Stimulated activated CD8-positive, alpha-beta memory T cell treated with anti-CD3 and anti-CD28 coated beads, Interleukin-15, amount 100 ng/mL, for 1 hour (primary cell): ENCODE results near the gene ANKRD13B.
"Not testable (repeated sequence)": the region's sequence is repeated elsewhere in the genome, so short reads cannot be mapped to it uniquely, and the experiment has no call there.

ENCODE experiments used
- DNase-seq: peaks from one replicate; pipeline ENCODE4 v3.0.0-alpha.2; 2020; ENCODE audit warnings: low read depth

Gene ANKRD13B

DNA sequence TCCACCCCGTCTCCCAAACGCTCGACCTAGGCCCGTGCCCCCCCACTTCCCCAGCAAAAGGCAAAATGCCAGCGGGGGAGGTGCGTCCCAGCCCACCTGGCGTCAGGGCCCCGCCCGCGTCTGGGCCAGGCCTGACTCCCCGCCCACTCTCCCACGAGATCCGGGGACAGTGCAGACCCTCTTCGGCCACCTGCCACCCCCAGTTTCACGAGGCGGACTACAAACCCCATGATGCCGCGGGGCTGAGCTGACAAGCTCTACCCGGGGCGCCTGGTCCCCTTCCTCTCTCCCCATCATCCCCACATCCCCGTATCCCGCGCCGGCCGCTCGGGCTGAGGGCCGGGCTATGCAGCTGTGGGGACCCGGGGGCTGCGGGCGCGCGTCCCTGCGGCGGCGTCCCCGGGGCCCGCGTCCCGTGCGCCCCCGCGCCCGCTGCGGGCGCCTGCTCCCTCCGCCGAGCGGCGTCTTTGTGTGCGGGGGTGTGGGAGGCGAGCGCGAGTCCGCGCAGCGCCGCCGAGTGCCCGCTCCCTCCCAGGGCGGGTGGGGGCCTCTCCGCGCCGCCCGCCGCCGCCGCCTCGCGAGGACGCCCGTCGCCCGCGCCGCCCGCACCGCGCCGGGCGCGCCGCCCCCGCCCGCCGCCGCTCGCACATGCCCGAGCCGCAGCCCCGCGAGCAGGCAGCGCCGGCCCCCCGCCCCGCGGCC, at the start of gene ANKRD13B:
Gene ANKRD13B, plus strand, starts transcription at position 283 of the 702 bp plus-strand sequence. CDS start 490 bp downstream, outside the sequence.
- no peak for DNase-seq

DNA sequence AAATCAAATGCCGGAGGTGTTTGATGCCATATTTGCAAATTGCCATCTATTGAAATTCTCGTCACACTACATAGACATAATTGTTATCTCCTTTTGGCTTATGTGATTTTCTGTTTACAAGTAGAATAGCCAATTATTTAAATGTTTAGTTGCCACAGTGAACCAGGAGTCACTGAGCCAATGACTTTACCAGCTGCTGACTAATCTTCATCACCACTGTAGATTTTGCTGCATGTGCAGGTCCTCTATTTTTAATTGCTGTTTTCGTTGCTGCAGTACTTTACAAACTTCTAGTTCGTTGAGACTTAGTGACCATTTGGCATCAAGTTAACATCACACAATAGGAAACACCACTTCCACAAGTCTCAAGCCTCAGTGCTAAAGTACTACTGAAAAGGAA, 48.9 kb upstream of the ANKRD13B start:
- DNase-seq: no peak

DNA sequence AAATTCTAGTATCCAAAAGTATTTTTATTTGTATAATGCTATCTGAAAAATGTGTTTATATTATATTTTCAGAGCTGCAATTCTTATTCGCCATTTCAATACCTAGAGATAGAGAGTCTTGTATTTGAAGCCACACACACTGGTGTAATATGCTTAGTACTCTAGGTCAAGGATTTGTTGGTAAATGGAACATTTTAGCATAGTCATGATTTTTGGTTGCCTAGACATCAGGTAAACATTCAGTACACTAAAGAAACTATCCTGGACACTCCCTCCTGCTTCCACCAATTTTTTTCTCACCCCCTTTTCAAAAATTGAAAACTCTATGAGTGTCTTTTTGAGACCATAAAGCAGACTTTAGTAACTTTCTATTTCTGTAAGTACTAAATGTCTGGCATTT, 46.8 kb upstream of the ANKRD13B start:
- no peak for DNase-seq

DNA sequence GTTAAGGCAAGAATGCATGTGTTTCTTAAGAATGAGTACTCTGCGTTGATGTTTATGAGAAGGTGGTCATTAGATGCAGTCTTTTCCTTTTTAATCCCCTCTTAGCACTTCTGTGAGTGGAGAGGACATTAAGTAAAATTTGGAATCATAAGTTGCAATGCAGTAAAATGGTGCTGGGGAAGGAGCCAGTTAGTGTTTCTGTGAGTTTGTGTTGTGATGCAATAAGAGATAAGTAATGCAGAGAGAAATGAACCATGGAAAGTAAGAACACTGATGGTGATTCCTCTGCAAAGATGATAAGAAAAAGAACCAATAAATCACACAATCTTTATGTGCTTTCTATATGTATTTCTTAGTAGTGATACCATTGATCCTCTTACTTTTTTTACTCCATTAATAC, 46.1 kb upstream of the ANKRD13B start:
- DNase-seq: no peak

DNA sequence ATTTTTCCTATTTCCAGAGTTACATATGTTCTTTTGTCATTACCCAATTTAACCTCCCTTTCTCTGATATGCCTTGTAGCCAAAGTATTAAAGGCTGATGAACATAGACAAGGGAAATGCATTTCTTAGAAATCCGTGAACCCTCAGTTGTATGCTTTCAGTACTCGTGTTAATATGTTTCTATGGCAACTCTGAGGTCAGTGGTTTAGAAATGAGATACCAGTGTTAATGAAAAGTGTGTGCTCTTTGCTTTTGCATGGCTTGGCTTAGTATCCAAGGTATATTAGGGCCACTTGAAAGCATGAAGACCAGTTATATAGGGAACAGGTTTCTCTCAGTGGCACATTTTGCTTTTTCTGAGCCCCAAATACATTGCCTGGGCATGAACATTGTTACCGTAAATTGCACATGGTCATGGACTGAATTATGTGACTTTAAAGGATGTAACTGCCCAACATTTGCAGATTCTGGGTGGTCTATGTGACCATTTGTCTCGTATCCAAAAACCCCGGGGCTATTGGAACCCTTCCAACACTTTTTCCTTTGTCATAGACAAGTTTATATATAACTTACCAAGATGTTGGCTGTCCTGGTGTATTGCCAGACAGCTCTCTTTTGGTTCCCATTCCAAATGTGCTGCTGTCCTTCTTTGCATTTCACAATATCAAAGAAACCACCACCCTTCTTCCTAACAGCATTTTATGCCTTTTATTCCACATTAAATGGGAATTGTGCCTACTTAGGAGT, 43.6 kb upstream of the ANKRD13B start:
- no peak for DNase-seq

DNA sequence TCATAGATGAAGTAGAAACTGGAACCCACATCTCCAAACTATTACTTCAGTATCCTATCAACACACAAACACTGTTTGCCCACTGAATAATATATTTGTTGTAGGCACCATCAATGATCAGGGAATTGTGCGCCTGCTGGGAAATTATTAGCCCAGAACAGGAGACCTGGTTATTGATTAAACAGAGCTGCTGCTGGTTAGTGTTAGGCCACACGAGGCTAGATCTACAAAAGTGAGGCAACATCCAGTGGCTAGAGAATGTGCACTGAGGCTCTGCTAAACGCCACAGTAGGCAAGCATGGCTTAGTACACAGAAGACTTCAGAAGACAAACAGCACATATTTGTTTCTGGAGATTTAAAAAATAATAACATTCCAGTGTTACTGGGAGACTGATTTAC, 37.1 kb upstream of the ANKRD13B start:
- no peak for DNase-seq

DNA sequence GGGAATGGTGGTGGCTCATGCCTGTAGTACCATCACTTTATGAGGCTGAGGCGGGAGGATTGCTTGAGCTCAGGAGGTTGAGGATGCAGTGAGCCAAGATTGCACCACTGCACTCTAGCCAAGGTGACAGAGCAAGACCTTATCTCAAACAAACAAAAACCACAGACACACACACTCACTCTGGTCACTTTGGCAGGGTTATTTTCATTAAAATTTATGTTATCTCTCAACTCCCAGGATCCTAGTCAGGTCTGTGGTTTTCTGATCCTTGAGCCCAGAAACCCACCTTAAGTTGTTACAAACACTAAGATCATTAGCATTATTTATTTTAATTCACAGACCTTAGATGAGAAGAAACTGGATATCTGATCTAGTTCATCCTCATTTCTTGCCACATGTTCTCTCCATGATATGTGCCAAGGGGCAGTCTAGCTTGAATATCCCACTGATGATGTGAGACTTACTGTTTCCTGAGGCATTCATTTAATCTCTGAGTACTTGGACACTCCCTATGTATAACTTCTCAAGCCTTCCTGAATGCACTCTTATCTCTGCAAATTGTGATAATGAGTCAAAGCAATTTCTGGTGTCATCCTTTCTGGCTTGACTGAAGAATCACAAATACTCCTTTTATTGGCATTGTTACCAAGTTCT, 35.7 kb upstream of the ANKRD13B start:
- DNase-seq: no peak

DNA sequence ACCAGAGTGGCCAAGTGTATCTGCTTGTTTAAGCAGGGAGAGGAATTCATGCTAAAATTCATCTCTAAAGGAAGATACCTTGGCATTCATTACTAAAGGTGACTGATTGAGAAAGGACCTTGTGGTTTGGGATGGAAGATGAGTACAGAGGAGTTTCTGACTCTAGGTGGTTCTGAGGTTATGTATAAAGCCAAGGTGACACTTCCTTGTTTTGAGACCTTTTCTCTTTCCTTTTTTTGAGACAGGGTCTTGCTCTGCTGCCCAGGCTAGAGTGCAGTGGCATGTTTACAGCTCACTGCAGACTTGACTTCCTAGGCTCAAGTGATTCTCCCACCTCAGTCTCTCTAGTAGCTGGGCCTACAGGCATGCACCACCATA, 35.2 kb upstream of the ANKRD13B start:
- DNase-seq: no peak

DNA sequence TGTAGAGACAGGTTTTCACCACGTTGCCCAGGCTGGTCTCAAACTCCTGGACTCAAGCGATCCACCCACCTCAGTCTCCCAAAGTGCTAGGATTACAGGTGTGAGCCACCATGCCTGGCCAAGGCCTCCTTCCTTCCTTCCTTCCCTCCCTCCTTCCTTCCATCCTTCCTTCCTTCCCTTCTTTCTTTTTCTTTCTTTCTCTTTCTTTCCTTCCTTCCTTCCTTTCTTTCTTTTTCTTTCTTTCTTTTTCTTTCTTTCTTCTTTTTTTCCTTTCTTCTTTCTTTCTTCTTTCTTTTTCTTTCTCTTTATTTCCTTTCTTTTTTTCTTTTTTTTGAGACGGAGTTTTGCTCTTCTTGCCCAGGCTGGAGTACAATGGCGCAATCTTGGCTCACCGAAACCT, 34.8 kb upstream of the ANKRD13B start:
- DNase-seq: not testable (repeated sequence)

DNA sequence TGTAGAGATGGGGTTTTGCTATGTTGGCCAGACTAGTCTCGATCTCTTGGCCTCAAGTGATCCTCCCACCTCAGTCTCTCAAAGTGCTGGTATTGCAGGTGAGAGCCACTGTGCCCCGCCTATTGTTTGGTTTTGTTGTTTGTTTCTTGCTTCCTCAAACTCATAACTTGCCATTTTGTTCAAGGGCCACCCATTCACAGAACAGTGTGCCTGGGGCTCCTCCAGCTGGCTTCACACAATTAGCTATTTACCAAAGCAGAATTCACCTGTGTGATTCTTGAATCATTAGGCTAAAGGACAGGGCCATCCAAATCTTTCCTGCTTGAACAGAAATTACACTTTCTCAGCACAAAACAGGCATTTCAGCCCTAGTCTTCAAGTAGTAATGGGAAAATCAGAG, 33.3 kb upstream of the ANKRD13B start:
- DNase-seq: no peak

DNA sequence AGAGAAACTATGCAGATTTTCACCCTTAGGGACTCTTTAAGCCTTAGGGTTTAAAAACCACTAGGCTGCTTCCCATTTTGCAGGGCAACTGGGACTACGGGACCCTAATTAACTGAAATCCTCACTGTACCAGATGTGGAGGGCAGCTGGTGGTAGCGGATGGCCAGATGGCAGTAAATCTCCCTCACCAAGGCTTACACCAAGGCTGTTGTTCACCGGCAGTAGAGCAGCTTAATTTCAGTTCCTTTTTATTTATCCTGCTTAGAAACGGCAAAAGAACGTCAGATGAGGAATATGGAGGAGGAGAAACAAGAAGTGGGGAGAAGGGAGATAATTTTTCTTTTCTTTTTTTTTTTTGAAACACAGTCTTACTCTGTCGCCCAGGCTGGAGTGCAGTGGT, 32.6 kb upstream of the ANKRD13B start:
- DNase-seq: no peak

DNA sequence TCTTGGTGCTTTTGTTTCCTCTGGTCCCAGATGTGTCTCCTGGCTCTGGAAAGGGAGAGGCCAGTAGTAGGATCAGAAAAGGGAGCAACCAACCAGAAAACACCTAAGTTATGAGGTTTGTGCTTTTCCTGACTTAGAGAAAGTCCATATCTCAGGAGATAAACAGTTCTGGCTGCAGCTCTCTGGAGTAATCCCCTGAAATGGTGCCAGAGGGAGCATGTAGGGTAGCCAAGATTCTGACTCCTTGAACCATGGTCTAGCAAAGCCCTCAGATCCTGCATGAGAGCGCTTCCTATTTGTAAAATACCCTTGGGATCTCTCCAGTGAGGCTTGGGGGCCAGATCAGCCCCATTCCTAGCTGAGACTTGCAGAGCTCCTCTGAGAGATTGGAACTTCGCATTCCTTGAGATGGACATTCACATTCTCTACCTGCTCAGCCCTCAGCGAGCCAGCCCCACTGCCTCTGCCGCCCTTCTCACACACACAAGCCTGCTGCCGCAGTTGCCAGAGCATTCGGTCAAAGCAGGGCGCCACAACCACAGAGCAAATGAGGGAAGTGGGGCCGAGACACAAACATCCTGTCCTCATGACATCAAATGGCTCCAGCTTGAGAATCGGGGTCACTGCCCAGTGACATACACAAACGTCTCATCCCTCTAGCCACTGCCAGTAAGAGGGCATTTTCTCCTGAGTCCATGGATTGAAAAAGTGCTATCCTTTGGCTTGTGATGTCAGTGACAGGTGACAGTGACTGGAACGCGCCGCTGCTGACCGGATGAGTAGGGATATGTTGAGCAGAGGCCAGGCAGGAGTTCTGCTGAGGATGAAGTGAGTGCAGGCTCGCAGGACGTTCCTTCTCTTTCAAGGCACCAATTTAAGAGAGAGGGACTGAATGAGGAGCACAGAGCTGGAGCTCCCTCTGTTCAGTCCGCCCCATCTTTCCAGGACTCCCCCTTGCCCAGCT, 31.1 kb upstream of the ANKRD13B start:
- no peak for DNase-seq

DNA sequence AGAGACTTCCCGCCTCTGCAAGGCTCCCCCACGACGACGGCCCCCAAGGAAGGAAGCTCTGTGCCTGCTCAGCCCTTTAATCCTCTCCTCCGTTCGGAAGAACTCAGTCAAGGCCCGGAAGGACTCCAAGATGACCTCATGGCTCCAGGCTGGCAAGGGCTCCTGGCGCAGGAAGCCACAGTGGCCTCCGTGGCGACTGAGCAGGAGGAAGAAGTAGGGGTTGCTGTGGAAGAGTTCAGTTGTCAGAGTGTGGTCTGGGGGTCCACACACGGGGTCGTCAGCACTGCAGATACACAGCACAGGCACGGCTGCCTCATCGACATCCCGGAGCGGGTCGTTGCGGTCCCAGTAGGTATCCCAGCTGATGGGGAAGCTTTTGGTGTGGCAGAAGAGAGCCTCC, 30.3 kb upstream of the ANKRD13B start:
- no peak for DNase-seq

DNA sequence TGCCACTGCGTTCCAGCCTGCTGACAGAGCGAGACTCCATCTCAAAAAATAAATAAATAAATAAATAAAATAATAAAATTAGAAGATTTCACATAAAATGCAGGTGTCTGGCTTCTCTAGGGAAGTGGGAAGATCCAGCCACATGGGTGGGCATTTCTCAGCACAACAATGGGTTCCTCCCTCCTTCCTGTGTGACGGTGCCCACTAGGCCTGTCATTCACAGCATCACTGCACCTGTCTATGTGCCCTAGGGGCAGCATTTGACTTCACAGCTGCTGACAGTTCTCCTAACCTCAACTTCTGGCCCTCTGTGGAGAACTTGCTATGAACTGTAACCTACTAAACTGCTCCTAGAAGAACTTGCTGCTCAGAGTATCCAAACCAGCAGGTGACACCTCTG, 29.1 kb upstream of the ANKRD13B start:
- no peak for DNase-seq

DNA sequence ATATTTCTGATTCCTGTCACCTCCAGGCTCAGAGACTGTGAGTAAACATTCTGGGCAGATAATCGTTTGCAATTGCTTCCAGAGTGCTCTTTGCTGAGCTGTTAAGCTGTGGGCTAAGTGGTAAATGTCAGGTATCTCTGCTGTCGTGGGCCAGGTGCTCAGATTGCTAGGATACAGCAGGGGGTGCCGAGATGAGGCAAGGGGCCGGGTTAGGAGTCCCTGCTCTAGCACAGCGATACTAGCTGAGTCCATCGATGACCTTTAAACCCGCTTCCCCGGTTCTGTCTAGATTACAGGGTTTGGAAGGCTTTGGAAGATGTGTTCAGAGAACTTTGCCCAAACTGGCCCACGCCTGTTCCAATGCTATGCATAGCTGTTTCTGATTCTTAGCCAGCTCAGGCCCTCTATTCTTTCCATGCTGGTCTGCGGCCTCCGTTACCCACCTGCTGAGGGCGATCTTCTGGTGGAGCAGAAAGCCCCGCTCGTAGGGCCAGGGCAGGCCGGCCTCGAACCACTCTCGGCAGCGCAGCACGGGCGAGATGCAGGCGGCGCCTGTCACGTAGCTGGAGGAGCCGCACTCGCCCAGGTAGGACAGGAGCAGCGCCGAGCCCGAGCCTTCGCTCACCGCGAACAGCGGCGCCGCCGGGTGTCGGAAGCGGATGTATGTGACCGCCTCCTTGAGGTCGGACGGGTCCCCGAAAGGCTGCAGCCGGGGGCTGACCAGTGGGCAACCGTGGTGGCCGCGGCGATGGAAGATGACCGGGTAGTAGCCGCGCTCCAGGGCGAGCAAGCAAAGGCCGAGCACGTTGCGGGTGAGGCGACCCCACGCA, 27.1 kb upstream of the ANKRD13B start:
- DNase-seq: no peak

DNA sequence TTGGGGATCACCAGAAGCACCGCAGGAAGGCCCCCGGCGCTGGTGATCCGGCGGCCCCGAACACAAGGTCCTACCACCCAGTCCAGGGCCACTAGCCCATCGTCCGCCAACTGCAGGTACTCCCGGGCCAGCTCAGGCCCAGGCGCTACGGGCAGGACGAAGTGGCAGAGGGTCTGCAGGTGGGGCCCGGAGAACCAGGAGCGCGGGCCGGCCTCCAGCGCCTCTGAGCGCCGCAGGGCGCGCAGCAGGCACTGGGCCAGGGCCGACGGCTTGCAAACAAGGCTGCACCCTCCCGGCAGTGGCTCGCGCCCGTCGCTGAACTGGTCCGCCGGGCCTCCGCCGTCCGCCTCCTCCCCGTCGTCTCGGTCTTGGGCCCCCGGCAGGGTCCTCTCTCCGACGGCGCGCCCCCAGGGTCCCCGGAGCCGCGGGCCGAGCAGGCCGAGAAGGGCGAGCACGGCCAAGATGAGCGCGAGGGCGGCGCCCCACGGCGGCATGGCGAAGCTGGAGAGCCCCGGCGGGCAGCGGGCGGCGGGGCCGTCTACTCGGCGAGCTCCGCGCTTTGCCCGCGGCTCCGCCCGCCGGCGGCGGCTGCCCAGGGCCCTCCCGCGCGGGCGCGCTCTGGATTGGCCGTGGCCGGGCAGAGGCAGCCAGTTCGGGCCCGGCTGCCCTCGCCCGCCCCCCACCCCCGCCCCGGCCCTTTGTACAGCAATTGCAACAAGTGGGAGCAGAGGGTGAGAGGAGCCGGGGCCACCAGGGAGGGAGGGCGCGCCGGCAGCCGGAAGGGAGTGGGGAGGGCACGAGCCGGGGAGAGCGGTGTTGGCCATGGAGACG, 26.2 kb upstream of the ANKRD13B start, which contains the start of gene ABHD15:
Gene ABHD15, minus strand, starts transcription at position 565 of the 831 bp plus-strand sequence. Its CDS starts 71 bp downstream, at position 494.
- DNase-seq: no peak

DNA sequence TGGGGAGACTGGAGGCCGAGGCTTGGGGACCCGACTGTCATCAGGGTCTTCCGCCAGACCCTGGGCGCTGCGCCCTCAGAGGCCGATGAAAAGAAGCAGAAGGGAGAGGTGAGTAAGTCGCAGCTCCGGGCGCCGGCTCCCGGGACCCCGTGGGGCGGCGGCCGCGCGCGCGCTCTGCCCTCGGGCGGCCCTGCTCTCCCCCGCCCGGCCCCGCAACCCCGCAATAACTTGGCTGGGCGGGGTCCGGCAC, 25.7 kb upstream of the ANKRD13B start:
- DNase-seq: no peak

DNA sequence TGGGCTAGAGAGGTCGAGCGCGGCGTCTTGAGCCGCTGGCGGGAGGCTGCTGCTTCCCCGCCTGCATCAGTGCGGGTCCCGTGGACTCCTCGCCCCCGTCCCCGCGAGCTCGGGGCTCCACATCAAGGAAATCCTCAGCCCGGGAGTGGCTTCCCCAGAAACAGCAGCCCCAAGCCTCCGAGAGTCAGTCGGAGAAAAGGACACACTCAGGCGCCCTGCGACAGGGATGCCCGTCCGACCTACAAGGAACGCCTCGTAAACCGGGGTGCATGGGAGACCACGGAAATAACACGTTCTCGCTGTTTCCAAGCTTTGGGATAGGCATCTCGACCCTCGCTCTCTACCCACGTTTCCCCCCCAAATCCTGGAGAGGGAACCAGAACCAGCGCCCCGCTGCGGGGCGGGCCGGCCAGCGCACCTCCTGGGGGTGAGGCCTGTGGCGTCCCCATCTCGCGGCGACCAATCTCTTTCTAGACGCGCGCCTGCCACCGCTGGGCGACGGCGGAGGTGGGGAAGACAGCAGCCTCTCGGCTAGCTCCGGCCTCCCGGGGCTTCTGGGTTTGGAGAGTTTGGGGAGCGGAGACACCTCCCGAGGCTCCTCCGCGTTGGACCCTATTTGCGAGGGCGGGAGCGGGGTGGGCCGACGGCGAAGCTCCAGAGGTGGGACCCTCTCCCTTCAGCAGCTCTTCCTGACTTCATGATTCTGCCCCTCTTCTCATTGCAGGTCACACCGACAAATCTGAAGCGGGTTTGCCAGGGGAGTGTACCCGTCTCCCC, 25.2 kb upstream of the ANKRD13B start:
- DNase-seq: peak; percentile 37
